HepG2 (cell line): ENCODE data around the gene SLC8A2. TPM values are rescaled to one million over a fixed set of nuclear protein-coding genes. Genes with fewer than 3 reads are reported as not detected.

Experiments used
- DMTF1 ChIP-seq: sonication (generic); formaldehyde crosslinking; IDR thresholded peaks from 2 replicates; pipeline ENCODE4 v1.4.0; 2020; ENCODE audit warnings: mild to moderate bottlenecking, missing genetic modification reagents
- FUBP1 ChIP-seq: sonication (generic); formaldehyde crosslinking; IDR thresholded peaks from 2 replicates; pipeline ENCODE4 v1.5.1; 2020; ENCODE audit warnings: missing genetic modification reagents, mild to moderate bottlenecking, borderline replicate concordance
- HNF1B ChIP-seq: sonication (generic); formaldehyde crosslinking; IDR thresholded peaks from 2 replicates; pipeline ENCODE4 v1.5.1; 2020; ENCODE audit warnings: mild to moderate bottlenecking, moderate library complexity, missing genetic modification reagents
- MAFK ChIP-seq, 2 experiments: IDR thresholded peaks in 1 of 2; conservative IDR thresholded peaks in 1 of 2; 2 replicates each; pipeline ENCODE4 v1.6.1; 2011; ENCODE audit warnings: improper control_type of control experiment in 2 of 2, low read length in 2 of 2
- SIN3A ChIP-seq: IDR thresholded peaks from 2 replicates; pipeline ENCODE4 v1.6.1; 2011; ENCODE audit warnings: low read depth, mild to moderate bottlenecking, control low read depth, low read length, borderline replicate concordance
- SNAPC4 ChIP-seq: sonication (generic); formaldehyde crosslinking; IDR thresholded peaks from 2 replicates; pipeline ENCODE4 v1.4.0; 2020; ENCODE audit warnings: mild to moderate bottlenecking, missing genetic modification reagents
- TAF15 ChIP-seq: fragments of 200-400 bp; formaldehyde crosslinking; IDR thresholded peaks from one replicate; pipeline ENCODE4 v1.6.1; 2018; ENCODE audit warnings: mild to moderate bottlenecking, low read depth, low read length; ENCODE audit not compliant: poor library complexity, severe bottlenecking
- XRCC5 ChIP-seq: fragments of 200-400 bp; formaldehyde crosslinking; optimal IDR thresholded peaks from 2 replicates; pipeline ENCODE3; 2017; ENCODE audit warnings: mild to moderate bottlenecking, low read length
- ZBED4 ChIP-seq: sonication (generic); formaldehyde crosslinking; IDR thresholded peaks from 2 replicates; pipeline ENCODE4 v1.4.0; 2020; ENCODE audit warnings: missing genetic modification reagents, borderline replicate concordance
- ZNF776 ChIP-seq: sonication (generic); formaldehyde crosslinking; IDR thresholded peaks from 2 replicates; pipeline ENCODE4 v1.4.0; 2020; ENCODE audit warnings: mild to moderate bottlenecking, missing genetic modification reagents
- ZNF841 ChIP-seq: sonication (generic); formaldehyde crosslinking; IDR thresholded peaks from 2 replicates; pipeline ENCODE4 v1.8.1; 2023; ENCODE audit warnings: missing genetic modification reagents, borderline replicate concordance
- polyA plus RNA-seq, 8 experiments: library from polyadenylated mRNA; depleted of rRNA in 3 of 8; stranded (reverse) in 7 of 8; unstranded in 1 of 8; fragments of >200 nt; fragmentation: Illumina TruSeq in 4 of 8; extraction: Trizol in 4 of 8; gene quantifications; 2 replicates each; pipeline versions ENCODE4 v1.2.1 to v1.2.3, GENCODE V29; 2011 to 2016; ENCODE audit warnings: low read depth in 4 of 8, missing spikeins in 1 of 8, mixed read lengths in 1 of 8; ENCODE audit not compliant: insufficient read depth in 1 of 8
- total RNA-seq, 5 experiments: library from RNA; depleted of rRNA; stranded (reverse); fragments of >200 nt; fragmentation: Illumina TruSeq; extraction: Trizol; gene quantifications; 2 replicates each; pipeline ENCODE4 v1.2.3, GENCODE V29; 2016; ENCODE audit warnings: low read depth in 1 of 5

The SLC8A2 gene
- total and polyA plus RNA-seq, 2 of the 13 experiments (the other 11 are each of a cell fraction or from before 2014, with no cell fraction given), result 0.02 TPM; not detected in 1

GRCh38 chr19:47483800-47484690, 12.4 kb upstream of the SLC8A2 start, which contains the start of gene KPTN (continued):
- TF ChIP-seq HNF1B (CRISPR knock-in tag), result peak; percentile 21; the same call in 1 of the 2 replicates
- TF ChIP-seq XRCC5, result peak; percentile 79
- TF ChIP-seq MAFK (conservative IDR thresholded peaks at IDR 0.05 in 1 of 2, IDR thresholded peaks at IDR 0.05 in 1 of 2; ENCODE audit: low read length in 2 of 2), result no peak
- TF ChIP-seq ZBED4 (CRISPR knock-in tag), result no peak
- peak; percentile 71; the same call in 1 of the 2 replicates for TF ChIP-seq SNAPC4
- no peak for TF ChIP-seq DMTF1 (CRISPR knock-in tag)
- no peak for TF ChIP-seq FUBP1 (CRISPR knock-in tag)
- TF ChIP-seq TAF15, result no peak
- TF ChIP-seq SIN3A, result no peak
- peak; percentile 54; the same call in 1 of the 2 replicates for TF ChIP-seq ZNF776 (CRISPR knock-in tag)
- TF ChIP-seq ZNF841 (CRISPR knock-in tag), result no peak
